ENCODE measurements around the gene PARD3. TPM values are rescaled to one million over a fixed set of nuclear protein-coding genes. Genes with fewer than 3 reads are reported as not detected.

The PARD3 gene
- total RNA-seq, 2 experiments from 2014 or later, result 0.53 to 0.71 TPM

GRCh38 chr10:34489411-34489810, 325.7 kb downstream of the PARD3 start:
- Histone ChIP-seq H3K27me3 (ENCODE audit: control insufficient read depth in 1 of 2, insufficient read depth in 2 of 2, low read length in 2 of 2) (no peaks in the 10 kb centered on the region), H3K4me3 (ENCODE audit: low read length) (no peak overlapping the region), H3K9me3 (ENCODE audit: control insufficient read depth in 1 of 2, insufficient read depth in 1 of 2, low read length in 2 of 2) (peaks cover 0 to 8% of the 10 kb centered on the region in 2 experiments), H3K36me3 (ENCODE audit: insufficient read depth, low read length) (no peaks in the 10 kb centered on the region), H3K4me1 (ENCODE audit: insufficient read depth, low read length) (no peaks in the 10 kb centered on the region), H3K27ac (ENCODE audit: low read depth in 1 of 2, low read length in 2 of 2) (no peak overlapping the region)
- no peak overlapping the region for H3K27ac Mint-ChIP-seq
- no peak for TF ChIP-seq CTCF (IDR thresholded peaks at IDR 0.05)
- DNase-seq, result no peak
- no peaks in the 10 kb centered on the region for H3K4me1 Mint-ChIP-seq (ENCODE audit: low read depth)
- no peak for ATAC-seq (ENCODE audit: poor library complexity)
- no peaks in the 10 kb centered on the region for H3K36me3 Mint-ChIP-seq (ENCODE audit: low read depth)
- ChIA-PET CTCF (no interaction called here), POLR2A (no interaction called here)
- H3K27me3 Mint-ChIP-seq, result no peaks in the 10 kb centered on the region
- intact Hi-C loops (cut with DNase I, micrococcal nuclease), result loop anchor here in 1 of 2 experiments (5.0 kb wide), 1 partner anchor 1218 kb away; no protein-coding TSS in a partner anchor
- H3K9me3 Mint-ChIP-seq, result no peaks in the 10 kb centered on the region
- no peak overlapping the region for H3K4me3 Mint-ChIP-seq

GRCh38 chr10:34488476-34489130, 326.5 kb downstream of the PARD3 start:
- no peak overlapping the region for H3K27ac ChIP-seq (ENCODE audit: low read depth in 1 of 2, low read length in 2 of 2)
- H3K4me3 Mint-ChIP-seq, result no peak overlapping the region
- H3K36me3 ChIP-seq (ENCODE audit: insufficient read depth, low read length), result no peaks in the 10 kb centered on the region
- TF ChIP-seq CTCF (IDR thresholded peaks at IDR 0.05), result no peak
- no peak overlapping the region for H3K4me3 ChIP-seq (ENCODE audit: low read length)
- no peaks in the 10 kb centered on the region for H3K27me3 ChIP-seq (ENCODE audit: control insufficient read depth in 1 of 2, insufficient read depth in 2 of 2, low read length in 2 of 2)
- no peaks in the 10 kb centered on the region for H3K27me3 Mint-ChIP-seq
- ChIA-PET POLR2A (no interaction called here), CTCF (no interaction called here)
- ATAC-seq (ENCODE audit: poor library complexity), result no peak
- H3K4me1 ChIP-seq (ENCODE audit: insufficient read depth, low read length), result no peaks in the 10 kb centered on the region
- H3K9me3 Mint-ChIP-seq, result no peaks in the 10 kb centered on the region
- DNase-seq, result no peak
- H3K27ac Mint-ChIP-seq, result no peak overlapping the region
- H3K36me3 Mint-ChIP-seq (ENCODE audit: low read depth), result no peaks in the 10 kb centered on the region
- peaks cover 0 to 8% of the 10 kb centered on the region in 2 experiments for H3K9me3 ChIP-seq (ENCODE audit: control insufficient read depth in 1 of 2, insufficient read depth in 1 of 2, low read length in 2 of 2)
- H3K4me1 Mint-ChIP-seq (ENCODE audit: low read depth), result no peaks in the 10 kb centered on the region
- intact Hi-C loops (cut with DNase I, micrococcal nuclease), result loop anchor here in 1 of 2 experiments (5.0 kb wide), 1 partner anchor 1219 kb away; no protein-coding TSS in a partner anchor

GRCh38 chr10:34486008-34486407, 329.1 kb downstream of the PARD3 start:
- peaks cover 0 to 8% of the 10 kb centered on the region in 2 experiments for H3K9me3 ChIP-seq (ENCODE audit: control insufficient read depth in 1 of 2, insufficient read depth in 1 of 2, low read length in 2 of 2)
- ATAC-seq (ENCODE audit: poor library complexity) (no peak), DNase-seq (no peak)
- no peaks in the 10 kb centered on the region for H3K36me3 Mint-ChIP-seq (ENCODE audit: low read depth)
- H3K9me3 Mint-ChIP-seq, result no peaks in the 10 kb centered on the region
- no peak for TF ChIP-seq CTCF (IDR thresholded peaks at IDR 0.05)
- no peaks in the 10 kb centered on the region for H3K36me3 ChIP-seq (ENCODE audit: insufficient read depth, low read length)
- no peaks in the 10 kb centered on the region for H3K27me3 Mint-ChIP-seq
- ChIA-PET POLR2A (no interaction called here), CTCF (no interaction called here)
- H3K4me1 Mint-ChIP-seq (ENCODE audit: low read depth), result no peaks in the 10 kb centered on the region
- no peak overlapping the region for H3K4me3 ChIP-seq (ENCODE audit: low read length)
- H3K27me3 ChIP-seq (ENCODE audit: control insufficient read depth in 1 of 2, insufficient read depth in 2 of 2, low read length in 2 of 2), result no peaks in the 10 kb centered on the region
- no peaks in the 10 kb centered on the region for H3K4me1 ChIP-seq (ENCODE audit: insufficient read depth, low read length)
- intact Hi-C loops (cut with DNase I, micrococcal nuclease), result loop anchor here in 1 of 2 experiments (5.0 kb wide), 1 partner anchor 1221 kb away; no protein-coding TSS in a partner anchor
- no peak overlapping the region for H3K27ac ChIP-seq (ENCODE audit: low read depth in 1 of 2, low read length in 2 of 2)
- H3K27ac Mint-ChIP-seq, result no peak overlapping the region
- no peak overlapping the region for H3K4me3 Mint-ChIP-seq
